IMR-90 (cell line): ENCODE measurements around the gene SRPK1. TPM values are rescaled to one million over a fixed set of nuclear protein-coding genes. Genes with fewer than 3 reads are reported as not detected.

Source experiments
- ATAC-seq: fragments of 200-7000 bp; cut with Tn5 transposase; 2 replicates; pipeline ENCODE4 v1.9.1; 2020; ENCODE audit warnings: low read depth, mild to moderate bottlenecking, moderate library complexity
- BruUV-seq: library from RNA; stranded (reverse); fragments of 400-500 nt; replicated peaks from 2 replicates; lab custom pipeline; 2021; lab: Mats Ljungman, UMichigan
- CTCF ChIA-PET: fragments of 300-600 bp; formaldehyde crosslinking; extraction: SDS; loops from one replicate; lab custom pipeline; 2021; ENCODE audit warnings: antibody characterized with exemption; lab: Yijun Ruan, JAX
- POLR2A ChIA-PET: fragments of 300-600 bp; sonication (Branson Sonifier 250); formaldehyde crosslinking; loops from one replicate; lab custom pipeline; 2022; ENCODE audit warnings: antibody characterized with exemption; ENCODE audit not compliant: unreplicated experiment; lab: Charles Lee
- DNase-seq: peaks from one replicate; pipeline ENCODE4 v3.0.0; 2013
- H2AFZ ChIP-seq: replicated peaks from 2 replicates; pipeline ENCODE3; 2013; ENCODE audit warnings: low read length, mild to moderate bottlenecking; ENCODE audit not compliant: poor library complexity
- H2AK5ac ChIP-seq: 2 replicates; pipeline ENCODE4 v1.6.1; 2013; ENCODE audit warnings: low read depth, low read length, inconsistent platforms
- H2AK9ac ChIP-seq: replicated peaks from 2 replicates; pipeline ENCODE3; 2013; ENCODE audit warnings: mild to moderate bottlenecking, low read depth, low read length, moderate library complexity; ENCODE audit not compliant: poor library complexity
- H2BK120ac ChIP-seq: 2 replicates; pipeline ENCODE4 v1.6.1; 2013; ENCODE audit warnings: low read depth, low read length, inconsistent platforms
- H2BK15ac ChIP-seq: 3 replicates; pipeline ENCODE4 v1.6.1; 2013; ENCODE audit warnings: low read depth, low read length, inconsistent platforms
- H2BK20ac ChIP-seq: 2 replicates; pipeline ENCODE4 v1.6.1; 2013; ENCODE audit warnings: low read depth, mild to moderate bottlenecking, inconsistent platforms, low read length, moderate library complexity
- H2BK5ac ChIP-seq: 2 replicates; pipeline ENCODE4 v1.6.1; 2013; ENCODE audit warnings: mild to moderate bottlenecking, low read depth, low read length, inconsistent platforms; ENCODE audit not compliant: poor library complexity, severe bottlenecking
- H3K14ac ChIP-seq: replicated peaks from 2 replicates; pipeline ENCODE4 v1.6.1; 2013; ENCODE audit warnings: low read depth, low read length, inconsistent platforms
- H3K18ac ChIP-seq: 2 replicates; pipeline ENCODE4 v1.6.1; 2013; ENCODE audit warnings: low read depth, low read length, control low read depth
- H3K23ac ChIP-seq: 2 replicates; pipeline ENCODE4 v1.6.1; 2013; ENCODE audit warnings: low read depth, low read length, inconsistent platforms
- H3K27ac ChIP-seq: 2 replicates; pipeline ENCODE4 v1.5.1; 2013; ENCODE audit warnings: mild to moderate bottlenecking, control low read depth, low read length; ENCODE audit not compliant: insufficient read depth
- H3K27me3 ChIP-seq: 2 replicates; pipeline ENCODE4 v1.6.1; 2013; ENCODE audit warnings: low read length; ENCODE audit not compliant: control insufficient read depth, insufficient read depth
- H3K36me3 ChIP-seq: 2 replicates; pipeline ENCODE4 v1.6.1; 2013; ENCODE audit warnings: low read length, mixed read lengths; ENCODE audit not compliant: control insufficient read depth, insufficient read depth
- H3K4ac ChIP-seq: 2 replicates; pipeline ENCODE4 v1.6.1; 2013; ENCODE audit warnings: low read depth, low read length, inconsistent platforms
- H3K4me1 ChIP-seq: 2 replicates; pipeline ENCODE4 v1.6.1; 2013; ENCODE audit warnings: low read length, mixed read lengths; ENCODE audit not compliant: control insufficient read depth, insufficient read depth
- H3K4me2 ChIP-seq: 2 replicates; pipeline ENCODE4 v1.6.1; 2013; ENCODE audit warnings: low read depth, mild to moderate bottlenecking, control low read depth, low read length, moderate library complexity
- H3K4me3 ChIP-seq: 2 replicates; pipeline ENCODE4 v1.5.1; 2013; ENCODE audit warnings: low read depth, mild to moderate bottlenecking, control low read depth, low read length, moderate library complexity; ENCODE audit not compliant: insufficient read depth
- H3K56ac ChIP-seq: 2 replicates; pipeline ENCODE4 v1.6.1; 2013; ENCODE audit warnings: low read length, inconsistent platforms; ENCODE audit not compliant: insufficient read depth; ENCODE audit errors: extremely low read depth
- H3K79me1 ChIP-seq, 2 experiments: 2 replicates each; pipeline ENCODE4 v1.6.1; 2013; ENCODE audit warnings: low read length in 2 of 2, inconsistent platforms in 1 of 2, low read depth in 1 of 2
- H3K9ac ChIP-seq: 2 replicates; pipeline ENCODE4 v1.6.1; 2013; ENCODE audit warnings: low read depth, low read length, control low read depth
- H3K9me1 ChIP-seq: 2 replicates; pipeline ENCODE4 v1.6.1; 2013; ENCODE audit warnings: low read length, inconsistent platforms; ENCODE audit not compliant: insufficient read depth
- H3K9me3 ChIP-seq: 2 replicates; pipeline ENCODE4 v1.6.1; 2013; ENCODE audit warnings: low read length; ENCODE audit not compliant: control insufficient read depth, insufficient read depth
- H4K20me1 ChIP-seq: 2 replicates; pipeline ENCODE4 v1.6.1; 2013; ENCODE audit warnings: low read length, inconsistent platforms; ENCODE audit not compliant: insufficient read depth
- H4K5ac ChIP-seq: 2 replicates; pipeline ENCODE4 v1.6.1; 2013; ENCODE audit warnings: mild to moderate bottlenecking, low read depth, low read length, control low read depth
- H4K8ac ChIP-seq, 2 experiments: 2 replicates each; pipeline ENCODE4 v1.6.1; 2013; ENCODE audit warnings: low read depth in 2 of 2, low read length in 2 of 2, control low read depth in 1 of 2, inconsistent platforms in 1 of 2
- H4K91ac ChIP-seq: 2 replicates; pipeline ENCODE4 v1.6.1; 2013; ENCODE audit warnings: low read depth, low read length, inconsistent platforms; ENCODE audit not compliant: insufficient read depth
- MAZ ChIP-seq: IDR thresholded peaks from 2 replicates; pipeline ENCODE4 v1.6.1; 2012; ENCODE audit warnings: low read depth, mild to moderate bottlenecking, low read length, improper control_type of control experiment, moderate library complexity, borderline replicate concordance
- WGBS, 2 experiments: methylation state at CpG; one replicate each; pipeline versions ENCODE4 v1.1.5 to v1.1.7; 2013; ENCODE audit warnings: missing lambda C conversion rate in 2 of 2; ENCODE audit not compliant: insufficient read length in 1 of 2; ENCODE audit errors: extremely low coverage in 2 of 2; 5-methylcytosine and 5-hydroxymethylcytosine counted together
- dilution Hi-C: fragments of 300-500 bp; cut with HindIII; formaldehyde crosslinking; loops from one replicate; pipeline ENCODE4 v1.14.3; 2018; ENCODE audit warnings: low sequenced_read_pairs; ENCODE audit not compliant: unreplicated experiment
- in situ Hi-C: fragments of 300-500 bp; cut with MboI; formaldehyde crosslinking; loops from 3 replicates; pipeline ENCODE4 v1.14.3; 2019; ENCODE audit warnings: low sequenced_read_pairs, inconsistent platforms, mixed read lengths
- intact Hi-C: fragments of 100-400 bp; cut with micrococcal nuclease; formaldehyde crosslinking; loops from 2 replicates; pipeline ENCODE4 v1.10.0; 2022
- polyA plus RNA-seq, 3 experiments: library from polyadenylated mRNA; depleted of rRNA; stranded (reverse); fragments of >200 nt; gene quantifications; 2 replicates each; pipeline ENCODE4 v1.2.3, GENCODE V29; 2012; ENCODE audit warnings: low replicate concordance in 1 of 3
- total RNA-seq: library from RNA; depleted of rRNA; stranded (reverse); fragments of >200 nt; gene quantifications from 2 replicates; pipeline ENCODE4 v1.2.3, GENCODE V29; 2012
- TF ChIP-seq, protein P1 (sequence below): fragments of 150-350 bp; IDR thresholded peaks from 2 replicates; pipeline ENCODE4 v1.6.1; 2017; ENCODE audit warnings: mild to moderate bottlenecking, antibody characterized with exemption, low read length, low read depth
- TF ChIP-seq, protein P2 (sequence below): conservative IDR thresholded peaks from 2 replicates; pipeline ENCODE4 v1.5.1; 2012; ENCODE audit warnings: mild to moderate bottlenecking, low read depth, low read length, improper control_type of control experiment

Gene SRPK1
- total and polyA plus RNA-seq, 2 of the 4 experiments (the other 2 are of a cell fraction): 22.5 to 44.6 TPM

DNA sequence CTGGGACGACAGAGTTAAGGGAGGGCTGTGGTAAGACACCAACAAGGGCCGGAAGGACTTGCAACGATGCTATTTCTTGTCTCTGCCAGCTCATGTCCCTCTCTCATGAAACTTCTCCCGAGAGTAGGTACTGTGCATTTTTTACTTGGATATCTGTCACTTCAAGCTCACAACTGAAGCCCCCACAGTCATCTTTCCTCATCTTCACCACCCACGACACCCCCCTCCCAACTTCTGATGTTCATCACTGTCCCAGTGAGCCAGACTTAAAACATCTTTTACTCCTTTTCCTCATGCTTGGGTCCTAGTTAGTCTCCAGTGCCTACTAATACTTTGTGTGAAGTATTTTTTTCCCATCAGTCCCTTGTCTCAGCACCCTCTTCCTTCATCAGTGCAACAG, 34.6 kb upstream of the SRPK1 start:
- Histone ChIP-seq H2BK120ac (no peak overlapping the region), H4K5ac (no peak overlapping the region), H3K56ac (no peak overlapping the region), H3K4ac (no peak overlapping the region), H2AK5ac (no peak overlapping the region), H3K9ac (no peak overlapping the region), H4K91ac (no peak overlapping the region), H4K20me1 (no peaks in the 10 kb centered on the region), H3K4me2 (no peak overlapping the region), H4K8ac (no peak overlapping the region), H3K27me3 (peaks cover 14% of the 10 kb centered on the region), H3K18ac (no peak overlapping the region), H3K9me3 (no peaks in the 10 kb centered on the region), H3K4me1 (peaks cover 3% of the 10 kb centered on the region; the same call in 1 of the 2 replicates), H3K4me3 (no peak overlapping the region), H2BK5ac (no peak overlapping the region), H2AK9ac (no peak overlapping the region), H2AFZ (no peak overlapping the region), H3K27ac (no peak overlapping the region), H3K79me1 (no peaks in the 10 kb centered on the region), H2BK20ac (no peak overlapping the region), H3K9me1 (peaks cover 4% of the 10 kb centered on the region), H3K14ac (no peak overlapping the region), H2BK15ac (no peak overlapping the region), H3K36me3 (no peaks in the 10 kb centered on the region), H3K23ac (no peak overlapping the region)
- in situ Hi-C loops: loop anchor here (25.0 kb wide), 1 partner anchor 418 kb away; no protein-coding TSS in a partner anchor
- ATAC-seq (no peak), DNase-seq (no peak)
- 100% methylated on average over 1 of the region's 5 CpGs; no CpG with 5 or more reads in 1 of the 2 experiments for whole genome bisulfite sequencing, 2 experiments
- dilution Hi-C loops: no loop called here
- POLR2A ChIA-PET: no interaction called here
- CTCF ChIA-PET: interaction anchor here (0.6 kb wide), 1 partner anchor 215 kb away, joined by 3 read pairs; no protein-coding TSS in a partner anchor
- intact Hi-C loops: no loop called here
- TF ChIP-seq MAZ: no peak
- TF ChIP-seq, protein P1, sequence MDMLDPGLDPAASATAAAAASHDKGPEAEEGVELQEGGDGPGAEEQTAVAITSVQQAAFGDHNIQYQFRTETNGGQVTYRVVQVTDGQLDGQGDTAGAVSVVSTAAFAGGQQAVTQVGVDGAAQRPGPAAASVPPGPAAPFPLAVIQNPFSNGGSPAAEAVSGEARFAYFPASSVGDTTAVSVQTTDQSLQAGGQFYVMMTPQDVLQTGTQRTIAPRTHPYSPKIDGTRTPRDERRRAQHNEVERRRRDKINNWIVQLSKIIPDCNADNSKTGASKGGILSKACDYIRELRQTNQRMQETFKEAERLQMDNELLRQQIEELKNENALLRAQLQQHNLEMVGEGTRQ: no peak
- TF ChIP-seq, protein P2, sequence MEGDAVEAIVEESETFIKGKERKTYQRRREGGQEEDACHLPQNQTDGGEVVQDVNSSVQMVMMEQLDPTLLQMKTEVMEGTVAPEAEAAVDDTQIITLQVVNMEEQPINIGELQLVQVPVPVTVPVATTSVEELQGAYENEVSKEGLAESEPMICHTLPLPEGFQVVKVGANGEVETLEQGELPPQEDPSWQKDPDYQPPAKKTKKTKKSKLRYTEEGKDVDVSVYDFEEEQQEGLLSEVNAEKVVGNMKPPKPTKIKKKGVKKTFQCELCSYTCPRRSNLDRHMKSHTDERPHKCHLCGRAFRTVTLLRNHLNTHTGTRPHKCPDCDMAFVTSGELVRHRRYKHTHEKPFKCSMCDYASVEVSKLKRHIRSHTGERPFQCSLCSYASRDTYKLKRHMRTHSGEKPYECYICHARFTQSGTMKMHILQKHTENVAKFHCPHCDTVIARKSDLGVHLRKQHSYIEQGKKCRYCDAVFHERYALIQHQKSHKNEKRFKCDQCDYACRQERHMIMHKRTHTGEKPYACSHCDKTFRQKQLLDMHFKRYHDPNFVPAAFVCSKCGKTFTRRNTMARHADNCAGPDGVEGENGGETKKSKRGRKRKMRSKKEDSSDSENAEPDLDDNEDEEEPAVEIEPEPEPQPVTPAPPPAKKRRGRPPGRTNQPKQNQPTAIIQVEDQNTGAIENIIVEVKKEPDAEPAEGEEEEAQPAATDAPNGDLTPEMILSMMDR: no peak
- no TSS peak for BruUV-seq
